ENCODE results near the gene ICAM4.
"Not testable (repeated sequence)": the region's sequence is repeated elsewhere in the genome, so short reads cannot be mapped to it uniquely, and the experiment has no call there.

The ICAM4 gene

DNA sequence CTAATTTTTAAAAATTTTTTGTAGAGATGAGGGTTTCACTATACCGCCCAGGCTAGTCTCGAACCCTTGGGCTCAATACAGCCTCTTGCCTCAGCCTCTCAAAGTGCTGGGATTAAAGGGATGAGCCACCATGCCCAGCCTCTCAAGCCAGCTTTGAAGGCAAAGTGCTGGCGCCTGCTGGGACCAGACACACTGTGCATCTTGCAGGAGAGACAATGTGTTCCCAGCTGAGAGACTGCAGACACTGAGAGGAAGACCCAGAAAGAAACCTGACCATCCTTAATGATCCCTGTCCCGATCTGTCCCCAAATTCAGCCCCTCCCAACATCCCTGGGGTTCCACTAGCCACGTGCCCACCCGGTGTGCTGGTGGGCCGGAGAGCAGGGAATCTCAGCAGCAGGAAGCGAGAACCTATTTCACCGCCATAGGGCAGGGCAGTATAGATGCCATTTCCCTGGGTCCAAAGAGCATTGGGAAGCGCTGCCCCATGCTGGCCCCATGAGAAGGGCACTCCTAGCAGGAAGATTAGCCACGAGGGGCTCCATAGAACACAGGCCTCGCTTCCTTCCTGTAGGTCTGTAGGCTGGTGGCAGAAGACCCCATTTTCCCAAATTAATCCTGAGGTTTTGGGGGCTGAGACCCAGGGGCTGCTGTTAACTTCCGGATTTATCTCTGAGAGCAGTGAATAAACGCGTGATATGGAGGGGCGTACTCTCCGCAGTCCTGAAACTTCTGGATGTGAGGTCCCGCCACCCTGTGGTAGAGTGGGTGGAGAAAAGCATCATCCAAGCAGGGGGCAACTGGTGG, 45.6 kb downstream of the ICAM4 start:
- Histone ChIP-seq H3K9me3 (ENCODE audit: control insufficient read depth, low read length) (no peaks in the 10 kb centered on the region), H3K27me3 (ENCODE audit: control insufficient read depth, insufficient read depth, low read length, poor library complexity, severe bottlenecking) (peaks cover 19% of the 10 kb centered on the region), H3K36me3 (ENCODE audit: control insufficient read depth, insufficient read depth, low read length) (peaks cover 25% of the 10 kb centered on the region), H3K4me3 (ENCODE audit: insufficient read depth, low read depth, low read length) (peak overlapping the region; percentile 63), H3K4me1 (ENCODE audit: control insufficient read depth, insufficient read depth, low read length) (peaks cover 17% of the 10 kb centered on the region), H3K27ac (ENCODE audit: insufficient read depth, low read depth, low read length, poor library complexity, severe bottlenecking) (no peak overlapping the region)
- WGBS, 2 experiments: 41 to 44% methylated on average over 18 of the region's 18 CpGs

DNA sequence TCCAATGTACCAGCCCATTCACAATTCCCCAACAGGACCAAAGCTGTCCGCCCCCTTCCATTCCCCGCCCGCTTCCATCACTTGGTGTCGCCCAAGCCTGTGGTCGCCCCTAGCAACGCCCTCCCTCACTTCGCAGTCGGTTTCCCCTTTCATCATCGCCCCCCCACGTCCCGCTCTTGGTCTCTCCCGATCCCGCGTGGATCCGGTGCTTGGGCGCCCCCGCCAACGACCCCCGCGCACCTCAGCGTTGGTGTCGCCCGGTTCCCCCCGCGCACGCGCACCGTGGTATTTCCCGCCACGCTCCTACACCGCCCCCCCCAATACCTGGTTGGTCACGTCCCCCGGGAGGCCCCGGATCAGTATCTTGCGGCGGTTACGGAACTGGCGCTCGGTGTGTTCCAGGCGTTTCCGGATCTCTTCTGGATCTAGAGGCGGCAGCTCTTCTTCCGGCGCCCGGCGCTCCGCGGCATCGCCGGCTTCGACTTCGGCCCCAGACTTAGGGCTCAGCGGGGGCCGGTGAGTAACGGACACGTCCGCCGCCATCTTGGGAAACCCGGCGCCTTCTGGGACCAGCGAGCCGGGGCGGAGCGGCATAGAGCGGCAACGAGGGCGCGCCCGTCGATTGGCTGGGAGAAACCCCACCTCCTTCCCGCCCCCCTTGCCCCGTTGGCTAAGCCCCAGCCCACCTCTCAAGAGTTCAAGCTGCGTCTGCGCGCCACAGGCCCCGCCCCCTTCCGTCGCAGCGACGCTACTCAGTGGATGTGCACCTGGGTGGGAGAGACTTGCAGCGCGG, 46.4 kb downstream of the ICAM4 start, which contains the start of gene RAVER1:
Gene RAVER1 (minus strand): TSS at position 565 of the 793 bp plus-strand sequence. CDS start 22 bp downstream, at position 543.
- H3K9me3 ChIP-seq (ENCODE audit: control insufficient read depth, low read length): no peaks in the 10 kb centered on the region
- 0% methylated on average over 82 of the region's 82 CpGs for WGBS, 2 experiments
- H3K36me3 ChIP-seq (ENCODE audit: control insufficient read depth, insufficient read depth, low read length): peaks cover 19% of the 10 kb centered on the region
- peaks cover 19% of the 10 kb centered on the region for H3K27me3 ChIP-seq (ENCODE audit: control insufficient read depth, insufficient read depth, low read length, poor library complexity, severe bottlenecking)
- H3K4me1 ChIP-seq (ENCODE audit: control insufficient read depth, insufficient read depth, low read length): peaks cover 17% of the 10 kb centered on the region
- peak within 1 kb of the TSS; percentile 93 for H3K27ac ChIP-seq (ENCODE audit: insufficient read depth, low read depth, low read length, poor library complexity, severe bottlenecking)
- peak within 1 kb of the TSS; percentile 63 for H3K4me3 ChIP-seq (ENCODE audit: insufficient read depth, low read depth, low read length)

DNA sequence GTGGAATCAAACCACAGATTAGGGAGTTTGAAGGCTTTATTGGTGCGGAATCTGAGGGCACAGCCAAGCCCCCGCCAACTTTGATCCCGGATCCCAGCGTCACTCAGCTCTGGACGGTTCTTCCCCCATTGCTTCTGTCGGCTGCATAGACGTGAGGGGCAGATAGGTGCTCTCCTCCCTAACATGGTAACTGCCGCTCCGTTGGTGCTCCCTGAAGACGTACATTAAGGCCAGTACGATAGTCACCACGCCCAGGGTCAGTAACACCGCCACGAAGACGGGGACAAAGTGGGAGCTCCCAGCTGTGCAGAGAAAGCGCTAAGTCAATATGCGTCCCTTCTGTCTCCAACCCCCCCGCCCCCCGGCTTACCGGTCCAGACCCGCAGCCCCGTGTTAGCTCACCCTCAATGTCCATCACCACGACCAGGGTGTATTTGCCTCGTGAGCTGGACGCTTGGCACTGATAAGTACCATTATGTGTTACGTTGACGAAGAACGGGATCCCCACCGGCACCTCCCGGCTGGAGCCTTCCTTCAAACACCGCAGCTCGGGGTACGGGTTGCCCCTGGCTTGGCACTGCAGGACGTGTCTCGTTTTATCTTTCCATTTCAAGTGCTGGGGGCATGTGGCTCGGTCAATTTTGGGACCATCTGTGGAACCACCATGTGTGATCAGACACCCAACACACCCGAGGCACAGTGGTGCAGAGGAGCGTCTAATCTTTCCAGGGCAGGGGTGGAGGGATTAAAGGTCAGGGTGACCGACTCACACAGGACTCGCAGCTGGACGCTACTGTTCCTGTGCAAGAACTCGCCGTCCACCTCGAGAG, 47.2 kb downstream of the ICAM4 start:
- Histone ChIP-seq H3K36me3 (ENCODE audit: control insufficient read depth, insufficient read depth, low read length) (peaks cover 13% of the 10 kb centered on the region), H3K9me3 (ENCODE audit: control insufficient read depth, low read length) (no peaks in the 10 kb centered on the region), H3K27me3 (ENCODE audit: control insufficient read depth, insufficient read depth, low read length, poor library complexity, severe bottlenecking) (peaks cover 19% of the 10 kb centered on the region), H3K4me1 (ENCODE audit: control insufficient read depth, insufficient read depth, low read length) (peaks cover 17% of the 10 kb centered on the region), H3K4me3 (ENCODE audit: insufficient read depth, low read depth, low read length) (peak overlapping the region; percentile 63), H3K27ac (ENCODE audit: insufficient read depth, low read depth, low read length, poor library complexity, severe bottlenecking) (no peak overlapping the region)
- WGBS, 2 experiments: 4% methylated on average over 44 of the region's 44 CpGs

DNA sequence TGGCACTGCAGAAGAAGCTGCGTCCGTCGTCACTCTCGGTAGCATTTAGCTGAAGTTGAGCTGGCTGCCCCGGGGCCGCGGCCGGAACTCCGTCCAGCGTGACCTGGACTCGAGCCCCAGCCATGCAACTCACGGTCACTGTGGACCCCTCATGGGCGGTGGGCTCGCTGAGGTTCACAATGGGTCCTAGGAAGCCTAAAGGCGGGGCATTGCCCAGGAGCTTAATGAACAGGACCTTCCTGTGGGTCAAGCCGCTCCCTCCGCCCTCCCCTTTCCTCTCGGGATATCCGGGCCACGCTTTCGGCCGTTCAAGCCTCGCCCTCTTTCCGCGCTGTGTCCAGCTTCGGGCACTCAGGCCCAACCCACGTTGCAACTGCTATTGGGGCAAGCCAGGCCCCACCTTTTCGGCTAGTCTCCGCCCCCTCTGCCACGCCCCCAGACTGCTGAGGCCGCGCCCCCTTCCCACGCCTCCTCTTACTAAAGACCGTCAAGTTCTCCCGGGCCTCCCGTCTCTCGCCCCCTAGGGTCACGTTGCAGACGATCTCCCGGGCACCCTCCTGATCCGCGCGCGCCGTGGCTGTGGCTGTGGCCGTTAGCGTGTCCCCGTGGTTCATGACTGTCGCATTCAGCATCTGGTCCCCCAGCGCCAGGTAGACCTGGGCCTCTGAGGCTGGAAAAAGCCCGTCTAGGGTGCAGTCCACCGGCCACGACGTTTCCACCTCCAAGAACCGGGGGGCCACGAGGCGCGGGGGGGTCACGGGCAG, 48.0 kb downstream of the ICAM4 start:
- peaks cover 17% of the 10 kb centered on the region for H3K4me1 ChIP-seq (ENCODE audit: control insufficient read depth, insufficient read depth, low read length)
- no peak overlapping the region for H3K27ac ChIP-seq (ENCODE audit: insufficient read depth, low read depth, low read length, poor library complexity, severe bottlenecking)
- peaks cover 19% of the 10 kb centered on the region for H3K27me3 ChIP-seq (ENCODE audit: control insufficient read depth, insufficient read depth, low read length, poor library complexity, severe bottlenecking)
- WGBS, 2 experiments: 7 to 8% methylated on average over 59 of the region's 59 CpGs
- H3K36me3 ChIP-seq (ENCODE audit: control insufficient read depth, insufficient read depth, low read length): peaks cover 5% of the 10 kb centered on the region
- H3K4me3 ChIP-seq (ENCODE audit: insufficient read depth, low read depth, low read length): peak overlapping the region; percentile 63
- no peaks in the 10 kb centered on the region for H3K9me3 ChIP-seq (ENCODE audit: control insufficient read depth, low read length)

DNA sequence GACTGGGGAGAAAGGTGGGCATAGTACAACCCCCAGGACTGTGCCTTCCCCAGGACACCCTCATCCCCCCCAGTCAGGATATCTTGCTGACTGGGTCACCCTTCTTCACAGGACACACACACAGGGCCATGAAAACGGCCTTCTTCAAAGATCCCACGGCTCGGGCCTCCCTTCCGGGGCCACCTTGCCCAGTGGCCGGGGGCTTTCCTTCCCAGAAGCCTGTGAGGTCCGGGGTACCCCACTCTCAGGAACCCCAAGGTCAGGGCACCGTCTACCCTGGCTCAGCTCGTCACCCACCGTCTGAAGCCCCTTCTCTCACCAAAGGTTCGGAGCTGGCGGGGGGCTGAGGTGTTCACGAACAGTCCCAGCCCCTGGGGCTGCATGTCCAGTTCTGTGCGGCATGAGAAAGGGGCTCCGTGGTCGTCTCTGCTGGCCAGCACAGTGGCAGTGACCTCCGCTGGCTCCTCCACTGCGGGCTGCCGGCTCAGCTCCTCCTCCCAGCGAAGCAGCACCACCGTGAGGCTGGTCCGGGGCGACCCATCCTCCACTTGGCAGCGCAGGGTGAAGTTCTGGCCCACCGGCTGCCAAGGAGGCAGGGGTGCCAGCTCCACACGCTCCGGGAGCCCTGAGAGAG, 48.7 kb downstream of the ICAM4 start:
- Histone ChIP-seq H3K27me3 (ENCODE audit: control insufficient read depth, insufficient read depth, low read length, poor library complexity, severe bottlenecking) (peaks cover 19% of the 10 kb centered on the region), H3K9me3 (ENCODE audit: control insufficient read depth, low read length) (no peaks in the 10 kb centered on the region), H3K4me3 (ENCODE audit: insufficient read depth, low read depth, low read length) (no peak overlapping the region), H3K27ac (ENCODE audit: insufficient read depth, low read depth, low read length, poor library complexity, severe bottlenecking) (no peak overlapping the region), H3K36me3 (ENCODE audit: control insufficient read depth, insufficient read depth, low read length) (no peaks in the 10 kb centered on the region), H3K4me1 (ENCODE audit: control insufficient read depth, insufficient read depth, low read length) (peaks cover 17% of the 10 kb centered on the region)
- 70 to 72% methylated on average over 26 of the region's 26 CpGs for WGBS, 2 experiments

DNA sequence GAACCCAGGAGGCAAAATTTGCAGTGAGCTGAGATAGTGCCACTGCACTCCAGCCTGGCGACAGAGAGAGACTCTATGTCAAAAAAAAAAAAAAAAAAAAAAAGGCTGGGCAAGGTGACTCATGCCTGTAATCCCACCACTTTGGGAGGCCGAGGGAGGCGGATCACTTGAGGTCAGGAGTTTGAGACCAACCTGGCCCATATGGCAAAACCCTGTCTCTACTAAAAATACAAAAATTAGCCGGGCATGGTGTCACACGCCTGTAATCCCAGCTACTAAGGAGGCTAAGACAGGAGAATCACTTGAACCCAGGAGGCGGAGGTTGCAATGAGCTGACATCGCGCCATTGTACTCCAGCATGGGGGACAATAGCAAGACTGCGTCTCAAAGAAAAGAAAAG, 50.0 kb downstream of the ICAM4 start:
- H3K27ac ChIP-seq (ENCODE audit: insufficient read depth, low read depth, low read length, poor library complexity, severe bottlenecking); H3K9me3 ChIP-seq (ENCODE audit: control insufficient read depth, low read length); H3K4me3 ChIP-seq (ENCODE audit: insufficient read depth, low read depth, low read length); H3K36me3 ChIP-seq (ENCODE audit: control insufficient read depth, insufficient read depth, low read length): not testable (repeated sequence)
- WGBS, 2 experiments: 90 to 95% methylated on average over 9 of the region's 9 CpGs
- peaks cover 16% of the 10 kb centered on the region for H3K4me1 ChIP-seq (ENCODE audit: control insufficient read depth, insufficient read depth, low read length)
- H3K27me3 ChIP-seq (ENCODE audit: control insufficient read depth, insufficient read depth, low read length, poor library complexity, severe bottlenecking): peaks cover 19% of the 10 kb centered on the region

Data from ectodermal cell (in vitro differentiated cells).